ENCODE data around the gene SCGB1C2.

DNA sequence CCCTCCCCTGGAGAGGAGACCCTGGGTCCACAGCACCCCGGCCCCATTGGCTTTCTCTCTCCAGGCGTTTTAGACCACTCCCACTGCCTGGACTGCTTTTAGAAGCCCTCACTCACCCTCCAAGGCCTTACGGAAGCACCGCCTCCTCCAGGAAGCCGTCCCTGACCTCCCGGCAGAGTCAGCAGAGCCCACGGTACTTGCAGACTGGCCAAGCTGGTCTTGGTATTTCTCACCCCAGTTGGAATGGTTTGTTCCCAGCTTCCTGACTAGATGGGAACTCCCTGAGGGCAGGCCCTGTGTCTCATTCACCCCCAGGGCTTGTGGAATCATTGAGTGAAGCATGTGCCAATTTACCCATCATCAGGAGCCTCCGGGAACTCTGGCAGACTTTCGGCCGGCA is 9.2 kb downstream of the SCGB1C2 start:
- TF ChIP-seq POLR2AphosphoS5 (IDR thresholded peaks at IDR 0.05; ENCODE audit: low read depth, low read length) (no peak), POLR2A (IDR thresholded peaks at IDR 0.05; ENCODE audit: low read depth, low read length) (no peak), TAF1 (IDR thresholded peaks at IDR 0.05; ENCODE audit: borderline replicate concordance, low read depth, low read length) (no peak)
